Mucosa of descending colon (tissue), 3 donors: Measurements from ENCODE around the gene MBD5. TPM values are rescaled to one million over a fixed set of nuclear protein-coding genes. Genes with fewer than 3 reads are reported as not detected.
A peak's percentile ranks its signal among the peaks of the same experiment; 100 is the strongest.

Experiments
- ATAC-seq: fragments of 200-7000 bp; cut with Tn5 transposase; one replicate; pipeline ENCODE4 v1.9.1; 2020; ENCODE audit warnings: mild to moderate bottlenecking, moderate library complexity
- DNase-seq, 3 donors: peaks; one replicate each; pipeline ENCODE4 v3.0.0-alpha.2; 2020
- H3K36me3 ChIP-seq: fragments of 200-600 bp; one replicate; pipeline ENCODE4 v1.8.0; 2021; ENCODE audit warnings: low read depth, mild to moderate bottlenecking
- H3K4me1 ChIP-seq: fragments of 200-600 bp; one replicate; pipeline ENCODE4 v1.8.0; 2021; ENCODE audit warnings: low read depth, mild to moderate bottlenecking
- H3K4me3 ChIP-seq: fragments of 200-600 bp; one replicate; pipeline ENCODE4 v1.8.0; 2021; ENCODE audit warnings: mild to moderate bottlenecking
- H3K9me3 ChIP-seq: fragments of 200-600 bp; one replicate; pipeline ENCODE4 v1.8.0; 2021; ENCODE audit warnings: mild to moderate bottlenecking
- intact Hi-C, 2 donors: fragments of 100-400 bp; cut with DNase I in 1 of 2; cut with micrococcal nuclease in 1 of 2; formaldehyde crosslinking; loops; one replicate each; pipeline versions ENCODE4 v1.11.0 to v1.11.1; 2022; cut with DNase I, micrococcal nuclease
- total RNA-seq, 3 donors: library from RNA; stranded (reverse); fragmentation: NEBNext Ultra II Directional in 2 of 3; extraction: Animal tissue kit (Norgen Biotek cat#: 25700) in 2 of 3; gene quantifications; one replicate each; pipeline versions ENCODE4 v1.2.1 to v1.2.4, GENCODE V29; 2021 to 2023
- TF ChIP-seq, protein P1 (sequence below): fragments of 200-600 bp; IDR thresholded peaks from one replicate; pipeline ENCODE4 v1.8.0; 2022; ENCODE audit warnings: antibody characterized with exemption, mild to moderate bottlenecking
- donor health status: DM: no; HTN: no; CAD: no; lungs with moderate emphysema.
- donor health status: DM: no; HTN: no; CAD: no.
- donor health status: DM: no; HTN: yes; CAD: no.

The MBD5 gene
- total RNA-seq, 3 donors from 2014 or later: 31.8 to 69.8 (median 43.8) TPM

DNA sequence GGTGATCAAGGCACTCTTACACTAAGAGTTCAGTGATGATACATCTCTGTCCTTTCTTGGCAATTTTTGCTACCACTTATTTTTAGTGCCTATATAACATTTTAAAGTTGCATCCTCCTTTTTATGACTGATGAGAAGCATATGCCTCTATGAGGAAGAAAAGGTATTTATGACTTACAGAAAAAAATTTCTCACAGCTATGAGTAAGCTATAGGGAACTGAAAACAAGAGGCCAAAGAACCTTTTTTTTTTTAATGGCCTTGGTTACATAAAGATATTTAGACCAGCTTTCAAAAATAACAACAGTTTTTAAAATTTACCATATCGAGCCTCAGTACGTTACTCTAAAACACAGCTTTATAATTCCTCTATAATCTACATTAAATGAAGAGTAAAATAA is 21.3 kb downstream of the MBD5 start:
- no peaks in the 10 kb centered on the region for H3K4me1 ChIP-seq
- no peaks in the 10 kb centered on the region for H3K36me3 ChIP-seq
- no peaks in the 10 kb centered on the region for H3K9me3 ChIP-seq
- intact Hi-C loops: no loop called here
- no peak overlapping the region for H3K4me3 ChIP-seq
- ATAC-seq: peak; percentile 38
- DNase-seq: no peak
- TF ChIP-seq, protein P1, sequence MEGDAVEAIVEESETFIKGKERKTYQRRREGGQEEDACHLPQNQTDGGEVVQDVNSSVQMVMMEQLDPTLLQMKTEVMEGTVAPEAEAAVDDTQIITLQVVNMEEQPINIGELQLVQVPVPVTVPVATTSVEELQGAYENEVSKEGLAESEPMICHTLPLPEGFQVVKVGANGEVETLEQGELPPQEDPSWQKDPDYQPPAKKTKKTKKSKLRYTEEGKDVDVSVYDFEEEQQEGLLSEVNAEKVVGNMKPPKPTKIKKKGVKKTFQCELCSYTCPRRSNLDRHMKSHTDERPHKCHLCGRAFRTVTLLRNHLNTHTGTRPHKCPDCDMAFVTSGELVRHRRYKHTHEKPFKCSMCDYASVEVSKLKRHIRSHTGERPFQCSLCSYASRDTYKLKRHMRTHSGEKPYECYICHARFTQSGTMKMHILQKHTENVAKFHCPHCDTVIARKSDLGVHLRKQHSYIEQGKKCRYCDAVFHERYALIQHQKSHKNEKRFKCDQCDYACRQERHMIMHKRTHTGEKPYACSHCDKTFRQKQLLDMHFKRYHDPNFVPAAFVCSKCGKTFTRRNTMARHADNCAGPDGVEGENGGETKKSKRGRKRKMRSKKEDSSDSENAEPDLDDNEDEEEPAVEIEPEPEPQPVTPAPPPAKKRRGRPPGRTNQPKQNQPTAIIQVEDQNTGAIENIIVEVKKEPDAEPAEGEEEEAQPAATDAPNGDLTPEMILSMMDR: no peak

DNA sequence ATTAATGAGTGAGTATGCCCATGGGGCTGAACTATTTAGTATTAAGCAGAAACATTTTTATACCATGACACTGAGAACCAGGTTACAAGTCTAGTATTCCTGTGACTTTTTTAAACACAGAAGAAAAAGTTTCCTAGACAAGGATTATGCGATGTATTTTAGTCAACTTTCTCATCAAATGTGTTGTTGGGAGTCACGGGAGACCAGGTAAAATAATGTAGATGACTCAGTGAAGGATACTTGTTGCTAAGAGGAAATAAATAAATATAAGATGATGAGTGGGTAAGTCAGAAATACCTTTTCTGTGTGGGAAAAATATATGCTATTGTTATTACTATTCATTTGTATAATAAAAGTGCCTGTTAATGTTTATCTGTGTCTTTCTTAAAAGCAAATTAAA is 23.4 kb downstream of the MBD5 start:
- DNase-seq (no peak), ATAC-seq (no peak)
- Histone ChIP-seq H3K36me3 (no peaks in the 10 kb centered on the region), H3K9me3 (no peaks in the 10 kb centered on the region), H3K4me1 (no peaks in the 10 kb centered on the region), H3K4me3 (no peak overlapping the region)
- TF ChIP-seq, protein P1: no peak
- intact Hi-C loops: no loop called here

DNA sequence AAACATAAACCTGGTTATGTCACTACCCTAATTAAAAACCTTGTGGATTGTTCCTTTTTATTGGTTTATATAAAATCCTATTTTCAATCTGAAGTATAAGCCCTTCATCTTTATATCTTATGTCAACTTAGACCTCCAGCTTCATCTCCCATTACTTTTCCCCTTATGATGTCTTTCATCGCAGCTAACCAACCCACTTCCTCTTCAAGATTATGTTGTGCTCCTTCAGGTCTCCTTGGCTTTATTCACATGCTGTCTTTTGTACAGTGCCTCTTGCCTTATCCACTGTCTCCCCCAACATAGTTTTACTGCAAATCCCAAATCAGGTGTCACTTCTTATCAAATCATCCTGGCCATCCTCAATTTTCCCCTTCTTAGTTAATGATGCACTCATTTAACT is 25.9 kb downstream of the MBD5 start:
- no peaks in the 10 kb centered on the region for H3K36me3 ChIP-seq
- intact Hi-C loops: no loop called here
- TF ChIP-seq, protein P1: no peak

DNA sequence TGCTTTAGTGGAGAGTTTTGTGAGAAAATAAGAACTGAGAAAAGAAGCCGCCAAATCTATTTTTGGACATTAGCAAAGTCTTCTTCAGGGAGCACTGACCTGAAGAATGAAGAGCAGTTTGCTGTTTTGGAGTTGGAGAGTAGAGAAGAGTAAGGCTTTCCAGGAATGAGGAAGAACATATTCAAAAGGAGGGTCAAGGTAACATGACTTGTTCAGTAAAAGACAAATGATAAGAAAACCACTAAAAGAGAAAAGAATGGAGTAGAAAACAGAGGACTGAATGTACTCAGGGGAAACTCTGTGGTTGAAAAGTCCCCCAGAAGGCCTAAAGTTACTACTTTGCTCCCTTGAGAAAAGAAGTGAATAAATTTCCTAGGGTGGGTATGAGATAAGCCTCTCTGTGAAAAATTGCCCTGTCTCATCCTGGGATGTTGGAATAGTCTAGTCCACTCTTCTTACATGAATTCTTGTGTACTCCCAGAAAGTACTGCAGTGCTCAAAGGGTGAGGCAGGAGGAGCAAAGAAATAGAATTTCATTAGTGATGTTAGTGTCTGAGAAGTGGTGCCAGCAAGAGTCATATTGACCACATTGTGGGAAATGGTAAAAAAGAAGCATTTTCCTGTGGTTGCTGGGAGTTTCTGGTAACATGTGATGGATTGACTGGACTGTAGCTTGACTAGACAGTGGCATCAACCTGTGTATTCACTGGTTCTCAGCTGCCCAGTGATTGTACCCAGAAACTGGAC is 27.8 kb downstream of the MBD5 start:
- no peak overlapping the region for H3K4me3 ChIP-seq
- H3K9me3 ChIP-seq: no peaks in the 10 kb centered on the region
- TF ChIP-seq, protein P1: no peak
- DNase-seq (no peak), ATAC-seq (no peak)
- intact Hi-C loops: no loop called here
- H3K36me3 ChIP-seq: no peaks in the 10 kb centered on the region
- H3K4me1 ChIP-seq: no peaks in the 10 kb centered on the region

More for the DNA sequence above, 25.9 kb downstream of the MBD5 start:
- DNase-seq: no peak
- H3K4me1 ChIP-seq: no peaks in the 10 kb centered on the region
- H3K9me3 ChIP-seq: no peaks in the 10 kb centered on the region
- no peak overlapping the region for H3K4me3 ChIP-seq
- no peak for ATAC-seq

DNA sequence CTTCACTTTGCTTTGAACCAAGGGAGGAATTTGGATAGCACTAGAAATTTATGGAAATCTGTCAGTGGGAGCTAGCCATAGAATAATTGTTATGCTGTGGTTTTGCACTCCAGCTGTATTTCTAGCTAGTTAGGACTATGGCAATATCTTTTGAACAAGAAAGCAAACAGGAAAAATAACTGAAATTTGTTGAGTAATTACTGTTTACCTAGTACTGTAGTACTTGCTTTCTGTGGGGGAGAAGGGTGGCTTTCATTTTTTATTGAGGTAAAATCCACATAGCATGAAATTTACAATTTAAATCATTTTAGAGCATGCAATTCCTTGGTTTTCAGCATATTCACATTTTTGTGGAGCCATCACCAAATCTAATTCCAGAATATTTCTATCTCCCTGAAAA is 28.4 kb downstream of the MBD5 start:
- no peak for ATAC-seq
- TF ChIP-seq, protein P1: no peak
- intact Hi-C loops: no loop called here
- Histone ChIP-seq H3K4me3 (no peak overlapping the region), H3K9me3 (no peaks in the 10 kb centered on the region), H3K4me1 (no peaks in the 10 kb centered on the region), H3K36me3 (no peaks in the 10 kb centered on the region)
- no peak for DNase-seq
